Stimulated activated naive CD4-positive, alpha-beta T cell treated with Interleukin-2 at 50 U/mL for 16 hours (primary cell): ENCODE results near the gene GRIK3.

Experiments used
- DNase-seq: peaks from one replicate; lab custom pipeline; 2025; lab: John Stamatoyannopoulos, UW

The GRIK3 gene

GRCh38 chr1:36763771-36764170 lies 270.5 kb downstream of the GRIK3 start:
- DNase-seq: no peak

DNA sequence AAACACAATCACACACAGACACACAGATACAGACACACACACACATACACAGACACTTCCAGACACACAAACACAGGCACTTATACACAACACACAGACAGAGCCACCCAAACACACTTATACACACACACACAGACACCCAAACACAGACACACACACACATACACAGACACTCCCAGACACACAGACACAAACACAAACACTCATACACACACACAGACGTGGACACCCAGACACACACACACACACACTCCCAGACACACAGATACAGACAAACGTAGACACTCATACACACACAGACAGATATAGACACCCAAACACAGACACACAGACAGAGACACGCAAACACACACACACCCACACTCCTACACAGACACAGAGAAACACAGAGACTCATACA lies 272.1 kb downstream of the GRIK3 start:
- DNase-seq: no peak

- no peak for DNase-seq
Observed at GRCh38 chr1:36761113-36761512, 273.2 kb downstream of the GRIK3 start.

GRCh38 chr1:36760081-36760480 lies 274.2 kb downstream of the GRIK3 start:
- DNase-seq: no peak

DNA sequence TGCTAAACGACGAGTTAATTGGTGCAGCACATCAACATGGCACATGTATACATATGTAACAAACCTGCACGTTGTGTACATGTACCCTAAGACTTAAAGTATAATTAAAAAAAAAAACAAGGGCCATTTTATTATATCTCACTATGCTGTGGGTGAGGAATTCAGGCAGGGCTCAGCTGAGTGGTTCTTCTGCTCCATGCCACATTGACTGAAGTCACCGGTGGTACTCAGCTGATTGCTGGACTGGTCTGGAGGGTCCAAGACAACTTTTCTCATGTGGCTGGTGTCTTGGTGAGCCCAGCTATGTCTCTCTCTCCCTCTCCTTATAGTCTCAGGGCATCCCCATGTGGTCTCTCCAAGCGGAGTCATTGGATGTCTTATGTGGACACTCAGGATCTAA lies 275.0 kb downstream of the GRIK3 start:
- DNase-seq: no peak

GRCh38 chr1:36755303-36756230 lies 278.7 kb downstream of the GRIK3 start:
- DNase-seq: no peak

DNA sequence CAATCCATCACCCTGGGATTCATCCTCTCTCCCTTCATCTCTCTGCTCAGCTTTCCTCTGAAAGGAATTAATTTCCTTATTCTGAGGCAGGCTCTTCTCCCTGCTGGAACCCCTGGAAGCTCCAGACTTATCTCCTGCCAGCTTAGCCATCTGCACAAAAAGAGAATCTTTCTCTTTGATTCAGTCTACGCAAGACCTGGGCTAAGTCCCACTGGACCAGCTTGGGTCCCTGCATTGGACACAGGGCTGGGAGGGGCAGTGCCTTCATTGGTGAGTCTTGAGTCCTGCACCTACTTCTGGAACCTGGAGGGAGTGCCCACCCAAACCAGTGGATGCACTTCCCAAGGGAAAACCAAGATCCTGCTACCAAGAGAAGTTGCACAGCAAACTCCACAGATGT lies 279.9 kb downstream of the GRIK3 start:
- no peak for DNase-seq

DNA sequence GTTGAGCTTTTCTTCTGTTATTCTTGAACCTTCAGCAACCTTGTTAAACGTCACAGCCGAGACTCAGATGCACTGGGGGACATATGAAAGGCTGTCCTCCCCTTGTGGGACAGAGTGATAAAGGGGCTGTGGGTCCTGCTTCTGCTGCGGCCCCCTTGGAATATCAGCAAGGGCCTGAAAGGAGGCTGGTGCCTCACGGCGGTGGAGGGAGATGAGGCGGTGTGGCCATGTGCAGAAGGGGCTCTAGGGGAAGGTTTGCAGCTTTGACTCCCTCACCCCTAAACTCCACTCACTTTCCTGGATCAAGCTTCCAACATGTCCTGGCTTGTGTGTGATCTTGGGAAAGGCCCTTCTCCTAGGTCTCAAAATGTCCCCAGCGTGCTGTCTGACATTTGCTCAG lies 280.9 kb downstream of the GRIK3 start:
- no peak for DNase-seq

DNA sequence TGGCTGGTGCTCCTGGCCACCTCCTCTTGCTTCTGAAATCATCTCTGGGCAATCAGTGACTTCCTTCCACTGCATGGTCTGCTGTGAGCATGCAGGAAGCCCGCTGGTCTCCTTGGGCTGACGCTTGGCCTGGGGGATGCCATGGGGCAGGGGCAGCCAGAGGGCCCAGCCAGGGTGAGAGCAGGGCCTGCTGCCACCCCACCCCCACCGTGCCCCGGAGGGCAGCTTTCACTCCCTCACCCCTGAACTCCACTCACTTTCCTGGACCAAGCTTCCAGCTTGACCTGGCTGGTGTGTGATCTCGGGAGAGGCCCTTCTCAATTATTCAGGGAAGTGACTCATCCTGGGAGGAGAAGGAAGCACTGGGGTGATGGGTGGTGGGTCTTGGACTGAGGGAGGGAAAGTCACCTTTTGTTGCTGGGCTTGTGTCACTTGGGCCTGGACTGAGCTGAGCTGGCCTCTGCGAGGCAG lies 281.4 kb downstream of the GRIK3 start:
- DNase-seq: no peak

GRCh38 chr1:36752431-36752830 lies 281.9 kb downstream of the GRIK3 start:
- DNase-seq: no peak

DNA sequence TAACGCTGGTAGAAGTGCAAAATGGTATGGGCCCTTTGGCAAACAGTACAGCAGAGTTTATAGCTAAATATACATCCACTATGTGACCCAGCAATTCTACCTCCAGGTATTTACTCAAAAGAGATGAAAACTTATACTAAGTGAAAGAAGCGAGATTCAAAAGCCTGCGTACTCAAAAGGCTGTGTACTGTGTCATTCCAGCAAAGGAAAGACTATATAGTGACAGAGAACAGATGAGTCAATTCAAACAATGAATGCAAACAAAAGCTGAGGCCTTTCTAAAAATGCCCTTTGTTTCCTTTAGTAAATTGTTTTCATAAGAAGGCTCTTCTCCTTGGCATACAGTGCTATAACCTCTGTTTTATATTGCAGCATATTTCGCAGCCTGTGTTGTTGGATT lies 282.8 kb downstream of the GRIK3 start:
- DNase-seq: no peak

GRCh38 chr1:36748466-36748865 lies 285.8 kb downstream of the GRIK3 start:
- DNase-seq: no peak
